Measurements from ENCODE around the gene FAM83B.

Gene FAM83B

GRCh38 chr6:54861905-54862616 lies 15.5 kb downstream of the FAM83B start:
- TF ChIP-seq ZFX (IDR thresholded peaks at IDR 0.05; ENCODE audit: borderline replicate concordance) (no peak), CTCF (IDR thresholded peaks at IDR 0.05) (no peak)
- H3K27ac ChIP-seq: no peak overlapping the region

GRCh38 chr6:54864272-54864671 lies 17.7 kb downstream of the FAM83B start:
- no peak overlapping the region for H3K27ac ChIP-seq
- TF ChIP-seq CTCF (IDR thresholded peaks at IDR 0.05) (no peak), ZFX (IDR thresholded peaks at IDR 0.05; ENCODE audit: borderline replicate concordance) (no peak)

GRCh38 chr6:54865091-54865631 lies 18.6 kb downstream of the FAM83B start:
- no peak overlapping the region for H3K27ac ChIP-seq
- no peak for TF ChIP-seq ZFX (IDR thresholded peaks at IDR 0.05; ENCODE audit: borderline replicate concordance)
- TF ChIP-seq CTCF (IDR thresholded peaks at IDR 0.05): no peak

GRCh38 chr6:54868556-54868955 lies 22.0 kb downstream of the FAM83B start:
- TF ChIP-seq CTCF (IDR thresholded peaks at IDR 0.05): no peak
- no peak for TF ChIP-seq ZFX (IDR thresholded peaks at IDR 0.05; ENCODE audit: borderline replicate concordance)
- H3K27ac ChIP-seq: no peak overlapping the region

- H3K27ac ChIP-seq: no peak overlapping the region
- TF ChIP-seq CTCF (IDR thresholded peaks at IDR 0.05): no peak
- TF ChIP-seq ZFX (IDR thresholded peaks at IDR 0.05; ENCODE audit: borderline replicate concordance): no peak
Measured at GRCh38 chr6:54873599-54873998, 27.0 kb downstream of the FAM83B start.

- TF ChIP-seq CTCF (IDR thresholded peaks at IDR 0.05): no peak
- TF ChIP-seq ZFX (IDR thresholded peaks at IDR 0.05; ENCODE audit: borderline replicate concordance): no peak
Measured at GRCh38 chr6:54874349-54875048, 27.9 kb downstream of the FAM83B start.

GRCh38 chr6:54875539-54875938 lies 29.0 kb downstream of the FAM83B start:
- no peak for TF ChIP-seq ZFX (IDR thresholded peaks at IDR 0.05; ENCODE audit: borderline replicate concordance)
- TF ChIP-seq CTCF (IDR thresholded peaks at IDR 0.05): no peak
- H3K27ac ChIP-seq: no peak overlapping the region

More at GRCh38 chr6:54874349-54875048, 27.9 kb downstream of the FAM83B start:
- H3K27ac ChIP-seq: no peak overlapping the region

Measured in 22Rv1 (cell line).